ENCODE data around the gene HNRNPA1L2.

DNA sequence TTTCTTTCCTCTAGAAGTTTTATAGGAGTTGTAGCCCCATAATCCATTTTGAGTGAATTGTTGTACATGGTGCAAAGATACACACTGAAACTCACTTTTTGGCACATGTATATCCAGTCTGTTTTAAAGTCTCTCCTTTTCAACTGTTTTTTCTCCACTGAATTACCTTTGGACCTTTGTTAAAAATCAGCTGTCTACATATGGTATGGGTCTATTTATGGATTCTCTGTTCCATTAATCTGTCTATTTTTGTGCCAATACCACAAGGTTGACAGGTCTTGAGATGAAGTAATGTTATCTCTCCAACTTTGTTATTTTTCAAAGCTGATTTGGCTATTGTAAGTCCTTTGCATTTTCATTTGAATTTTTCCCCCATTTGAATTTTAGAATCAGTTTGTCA lies 4.7 kb downstream of the HNRNPA1L2 start:
- TF ChIP-seq ZNF274 (IDR thresholded peaks at IDR 0.05; ENCODE audit: low read length) (no peak), ZNF274 (tag by site-specific recombination; IDR thresholded peaks at IDR 0.05; ENCODE audit: borderline replicate concordance) (no peak), ZNF175 (tag by site-specific recombination; IDR thresholded peaks at IDR 0.05) (no peak)
- TF ChIP-seq, protein P1, sequence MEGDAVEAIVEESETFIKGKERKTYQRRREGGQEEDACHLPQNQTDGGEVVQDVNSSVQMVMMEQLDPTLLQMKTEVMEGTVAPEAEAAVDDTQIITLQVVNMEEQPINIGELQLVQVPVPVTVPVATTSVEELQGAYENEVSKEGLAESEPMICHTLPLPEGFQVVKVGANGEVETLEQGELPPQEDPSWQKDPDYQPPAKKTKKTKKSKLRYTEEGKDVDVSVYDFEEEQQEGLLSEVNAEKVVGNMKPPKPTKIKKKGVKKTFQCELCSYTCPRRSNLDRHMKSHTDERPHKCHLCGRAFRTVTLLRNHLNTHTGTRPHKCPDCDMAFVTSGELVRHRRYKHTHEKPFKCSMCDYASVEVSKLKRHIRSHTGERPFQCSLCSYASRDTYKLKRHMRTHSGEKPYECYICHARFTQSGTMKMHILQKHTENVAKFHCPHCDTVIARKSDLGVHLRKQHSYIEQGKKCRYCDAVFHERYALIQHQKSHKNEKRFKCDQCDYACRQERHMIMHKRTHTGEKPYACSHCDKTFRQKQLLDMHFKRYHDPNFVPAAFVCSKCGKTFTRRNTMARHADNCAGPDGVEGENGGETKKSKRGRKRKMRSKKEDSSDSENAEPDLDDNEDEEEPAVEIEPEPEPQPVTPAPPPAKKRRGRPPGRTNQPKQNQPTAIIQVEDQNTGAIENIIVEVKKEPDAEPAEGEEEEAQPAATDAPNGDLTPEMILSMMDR (tag by site-specific recombination; IDR thresholded peaks at IDR 0.05), result no peak
- TF ChIP-seq, protein P2, sequence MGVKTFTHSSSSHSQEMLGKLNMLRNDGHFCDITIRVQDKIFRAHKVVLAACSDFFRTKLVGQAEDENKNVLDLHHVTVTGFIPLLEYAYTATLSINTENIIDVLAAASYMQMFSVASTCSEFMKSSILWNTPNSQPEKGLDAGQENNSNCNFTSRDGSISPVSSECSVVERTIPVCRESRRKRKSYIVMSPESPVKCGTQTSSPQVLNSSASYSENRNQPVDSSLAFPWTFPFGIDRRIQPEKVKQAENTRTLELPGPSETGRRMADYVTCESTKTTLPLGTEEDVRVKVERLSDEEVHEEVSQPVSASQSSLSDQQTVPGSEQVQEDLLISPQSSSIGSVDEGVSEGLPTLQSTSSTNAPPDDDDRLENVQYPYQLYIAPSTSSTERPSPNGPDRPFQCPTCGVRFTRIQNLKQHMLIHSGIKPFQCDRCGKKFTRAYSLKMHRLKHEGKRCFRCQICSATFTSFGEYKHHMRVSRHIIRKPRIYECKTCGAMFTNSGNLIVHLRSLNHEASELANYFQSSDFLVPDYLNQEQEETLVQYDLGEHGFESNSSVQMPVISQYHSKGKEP (tag by site-specific recombination; IDR thresholded peaks at IDR 0.05), result no peak
